ENCODE results near the gene CORO2B.
A peak's percentile ranks its signal among the peaks of the same experiment; 100 is the strongest.

CORO2B gene

DNA sequence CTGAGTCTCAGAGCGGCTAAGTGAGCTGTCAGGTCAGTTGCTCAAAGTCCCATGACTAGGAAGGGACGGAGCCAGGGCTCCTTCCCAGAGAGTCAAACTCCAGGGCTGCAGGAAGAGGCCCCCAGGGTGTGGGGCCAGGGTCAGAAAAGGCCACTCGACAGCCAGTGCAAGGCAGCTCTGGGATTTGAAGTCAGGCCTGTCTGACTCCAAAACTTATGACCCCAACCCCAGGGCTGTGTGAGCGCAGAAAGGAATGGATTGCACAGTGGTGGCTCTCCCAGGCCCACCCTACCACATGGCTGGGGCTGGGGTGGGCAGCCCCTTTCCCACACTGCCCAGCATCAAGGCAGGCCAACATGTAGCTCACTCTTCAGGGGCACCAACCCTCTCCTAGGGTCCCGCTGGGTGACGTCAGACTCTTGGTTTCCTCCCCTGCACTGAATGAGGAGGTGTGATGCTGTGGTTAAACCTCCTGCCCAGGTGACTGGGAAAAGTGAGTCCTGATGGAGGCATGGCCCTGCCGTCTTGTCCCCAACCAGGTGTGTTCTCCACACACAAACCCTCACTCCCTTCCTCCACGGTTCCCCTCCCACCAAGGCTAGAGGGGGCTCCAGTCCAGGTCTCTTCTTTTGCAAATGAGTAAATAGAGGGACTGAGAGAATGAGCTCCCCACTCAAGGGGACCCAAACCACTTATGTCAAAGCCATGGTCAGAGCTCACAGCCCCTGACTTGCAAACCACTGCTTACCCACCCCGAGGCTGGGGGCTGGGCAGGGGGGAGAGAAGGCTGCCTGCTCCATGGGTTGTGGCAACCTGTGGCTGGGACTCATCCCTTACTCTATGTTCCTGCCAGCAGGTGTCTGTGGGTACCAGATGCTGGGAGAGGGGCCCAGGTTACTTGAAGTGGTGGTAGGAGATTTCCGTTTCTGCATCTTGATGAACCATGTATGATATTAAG, 23.8 kb upstream of the CORO2B start:
- DNase-seq (ENCODE audit: low read depth): no peak

DNA sequence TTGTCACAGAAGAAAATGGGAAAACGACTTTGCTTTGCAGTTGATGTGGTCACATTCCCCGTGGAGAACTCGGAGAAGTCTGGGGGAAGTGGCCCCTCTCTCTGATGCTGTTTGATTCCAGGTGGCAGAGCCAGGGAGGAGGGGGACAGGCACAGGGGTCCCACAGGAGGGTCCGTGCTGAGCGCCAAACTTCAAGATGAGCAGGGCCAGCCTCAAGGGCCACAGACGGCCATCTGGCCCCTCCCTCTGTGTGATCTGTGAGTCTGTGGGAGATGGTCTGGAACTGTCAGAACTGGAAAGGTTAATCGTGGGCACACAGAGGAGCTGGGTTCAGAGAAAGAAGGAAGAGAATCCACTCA, 23.1 kb upstream of the CORO2B start:
- no peak for DNase-seq (ENCODE audit: low read depth)

DNA sequence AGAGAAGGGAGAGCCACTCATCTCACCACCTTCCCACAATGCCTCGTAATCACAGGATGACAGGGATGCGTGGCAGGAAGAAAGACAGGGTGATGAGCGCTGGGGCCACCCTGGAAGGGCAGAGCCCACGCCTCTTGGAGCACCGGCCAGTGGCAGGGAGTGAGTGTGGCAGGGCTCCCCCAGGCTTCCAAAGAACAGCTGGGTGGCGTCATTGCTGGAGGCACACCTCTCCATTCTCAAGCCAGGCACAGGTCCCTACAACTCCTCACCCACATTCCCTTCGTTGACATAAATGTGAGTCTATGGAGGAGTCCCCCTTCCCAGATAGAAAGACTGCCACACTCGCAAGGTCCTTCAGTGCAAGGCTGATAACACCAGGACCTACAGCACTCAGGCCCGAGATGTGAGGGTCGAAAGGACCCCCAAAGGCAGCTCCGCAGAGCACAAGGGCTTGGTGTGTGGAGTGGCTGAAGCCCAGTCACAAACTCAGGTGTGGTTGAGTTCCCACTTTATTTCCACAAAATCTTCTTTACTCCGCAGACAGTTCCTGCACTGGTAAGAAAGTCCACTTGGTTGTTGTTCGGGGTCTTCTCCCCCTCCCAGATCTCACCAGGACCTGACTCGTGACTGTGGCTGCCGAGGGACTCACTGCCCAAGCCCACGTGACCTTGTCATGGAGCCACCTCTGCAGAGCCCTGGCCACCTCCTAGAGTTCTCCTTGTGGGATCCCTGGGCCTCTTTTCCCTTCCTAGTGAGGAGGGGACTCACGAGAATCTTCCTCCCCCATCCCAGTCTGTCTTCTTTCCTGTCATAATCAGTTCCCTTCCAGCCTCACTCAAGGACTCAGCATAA, 22.4 kb upstream of the CORO2B start:
- no peak for DNase-seq (ENCODE audit: low read depth)

DNA sequence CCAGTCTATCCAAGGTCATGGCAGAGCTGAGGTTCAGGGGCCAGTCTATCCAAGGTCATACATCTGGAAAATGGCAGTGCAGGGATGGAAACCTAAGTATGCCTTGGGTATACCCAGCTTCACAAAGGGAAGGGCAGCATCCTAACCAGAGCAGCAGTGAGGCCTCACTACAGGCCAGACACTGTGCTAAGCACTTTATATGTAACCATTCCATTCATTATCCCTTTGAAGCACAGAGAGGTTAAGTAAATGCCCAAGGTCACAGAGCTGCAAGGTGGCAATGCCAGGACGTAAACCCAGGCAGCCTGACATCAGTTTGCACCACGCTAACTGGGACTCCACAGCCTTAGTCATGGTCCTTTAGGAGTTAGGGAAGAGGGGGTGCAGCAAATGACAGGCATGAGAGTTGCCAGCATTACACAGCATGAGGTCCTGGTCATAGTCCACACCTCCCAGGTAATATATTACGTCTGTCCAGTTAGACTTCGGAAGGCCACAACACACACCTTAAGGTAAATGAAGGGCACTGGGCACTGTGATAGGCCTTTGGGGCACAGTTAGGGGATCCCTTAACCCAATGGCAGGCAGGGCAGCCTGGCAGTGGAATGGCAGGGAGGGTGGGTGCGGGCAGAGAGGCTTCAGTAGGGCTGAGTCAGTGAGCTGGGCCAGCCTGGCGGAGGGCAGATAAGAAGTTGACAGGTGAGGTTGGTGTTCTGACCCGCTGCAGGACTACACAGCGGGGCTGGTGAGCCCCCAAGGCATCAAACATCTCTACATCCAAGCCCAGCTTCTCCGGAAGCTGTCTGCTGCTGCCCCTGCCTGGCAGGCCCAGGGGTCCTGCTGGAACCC, 21.1 kb upstream of the CORO2B start:
- no peak for DNase-seq (ENCODE audit: low read depth)

DNA sequence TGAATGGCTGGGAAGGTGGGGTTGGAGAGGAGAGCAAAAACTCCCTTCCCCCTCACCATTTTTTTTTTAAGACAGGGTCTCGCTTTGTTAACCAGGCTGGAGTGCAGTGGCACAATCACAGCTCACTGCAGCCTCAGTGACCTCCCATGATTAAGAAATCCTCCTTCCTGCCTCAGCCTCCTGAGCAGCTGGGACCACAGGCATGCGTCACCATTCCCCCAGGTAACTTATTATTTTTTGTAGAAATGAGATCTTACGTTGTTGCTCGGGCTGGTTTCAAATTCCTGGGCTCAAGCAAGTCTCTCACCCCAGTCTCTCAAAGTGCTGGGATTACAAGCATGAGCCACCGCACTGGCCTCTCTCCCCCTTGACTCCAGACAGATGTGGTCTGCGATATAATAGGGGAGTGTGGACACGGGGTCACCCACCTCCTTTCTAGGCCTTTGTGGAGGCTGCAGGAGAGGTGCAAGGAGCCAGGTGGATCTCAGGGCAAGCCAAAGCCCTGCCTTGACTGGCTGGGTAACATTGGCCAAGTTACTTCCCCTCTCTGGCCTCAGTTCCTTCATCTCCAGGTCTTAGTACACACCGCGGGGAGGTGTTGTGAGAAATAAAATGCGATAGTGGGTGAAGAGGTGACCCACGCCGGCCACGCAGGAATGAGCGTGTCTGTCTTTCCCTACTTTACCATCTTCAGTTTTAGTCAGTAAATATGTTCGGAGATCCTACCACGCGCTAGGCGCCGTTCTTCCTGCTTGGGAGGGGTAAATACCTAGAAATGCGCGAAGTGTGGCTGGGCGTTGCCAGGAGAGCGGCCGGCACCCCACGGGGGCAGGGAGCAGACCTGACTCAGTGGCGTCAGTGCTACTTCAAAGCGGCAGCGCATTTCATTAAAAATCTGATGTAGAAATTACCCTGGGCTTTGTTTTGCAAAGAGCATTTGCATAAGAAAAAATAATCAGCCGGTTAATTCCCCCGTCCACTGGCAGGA, 20.2 kb upstream of the CORO2B start:
- no peak for DNase-seq (ENCODE audit: low read depth)

DNA sequence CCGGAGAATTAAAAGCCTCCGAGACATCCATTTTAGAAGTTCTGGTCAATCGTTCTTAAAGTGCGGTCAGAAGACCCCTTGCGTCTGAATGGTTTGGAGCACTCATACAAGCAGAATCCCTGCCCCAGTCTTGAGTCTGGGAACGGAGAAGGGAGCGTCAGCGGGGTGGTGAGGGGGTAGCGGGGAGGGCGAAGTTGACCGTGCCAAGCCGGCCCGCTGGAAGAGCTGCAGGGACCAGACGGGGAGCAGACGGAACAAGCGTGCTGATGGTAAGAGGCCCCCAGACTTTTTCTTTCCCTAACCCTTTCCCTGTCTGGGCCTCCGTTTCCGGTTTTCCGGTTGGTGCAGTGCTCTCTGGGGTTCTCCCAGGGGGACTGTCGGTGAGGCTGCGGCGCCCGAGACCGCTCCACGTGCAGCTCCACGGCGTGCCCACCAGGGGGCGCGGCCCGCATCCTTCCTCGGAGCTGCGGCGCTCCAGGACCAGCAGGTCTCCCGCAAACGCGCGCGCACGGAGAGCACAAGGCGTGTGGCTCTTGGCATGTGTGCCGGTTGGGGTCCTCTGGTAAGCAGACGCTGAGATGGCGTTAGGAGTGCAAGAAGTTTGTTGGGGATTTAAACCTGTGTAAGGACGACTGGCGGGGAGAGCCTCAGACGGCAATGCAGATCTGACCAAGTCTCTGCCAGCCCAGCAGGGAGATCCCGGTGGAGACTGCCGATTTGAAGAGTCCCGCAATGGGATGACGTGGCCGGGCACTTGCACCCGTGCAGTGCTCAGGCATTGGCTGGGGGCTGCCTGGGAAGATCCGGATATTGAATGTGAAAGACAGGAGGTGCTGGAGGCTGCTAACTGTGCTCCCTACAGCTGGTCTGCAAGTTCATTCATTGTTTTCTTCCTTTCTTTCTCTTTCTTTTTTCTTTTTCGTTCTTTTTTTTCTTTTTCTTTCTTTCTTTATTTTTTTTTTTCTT, 19.2 kb upstream of the CORO2B start:
- peak; percentile 56 for DNase-seq (ENCODE audit: low read depth)

DNA sequence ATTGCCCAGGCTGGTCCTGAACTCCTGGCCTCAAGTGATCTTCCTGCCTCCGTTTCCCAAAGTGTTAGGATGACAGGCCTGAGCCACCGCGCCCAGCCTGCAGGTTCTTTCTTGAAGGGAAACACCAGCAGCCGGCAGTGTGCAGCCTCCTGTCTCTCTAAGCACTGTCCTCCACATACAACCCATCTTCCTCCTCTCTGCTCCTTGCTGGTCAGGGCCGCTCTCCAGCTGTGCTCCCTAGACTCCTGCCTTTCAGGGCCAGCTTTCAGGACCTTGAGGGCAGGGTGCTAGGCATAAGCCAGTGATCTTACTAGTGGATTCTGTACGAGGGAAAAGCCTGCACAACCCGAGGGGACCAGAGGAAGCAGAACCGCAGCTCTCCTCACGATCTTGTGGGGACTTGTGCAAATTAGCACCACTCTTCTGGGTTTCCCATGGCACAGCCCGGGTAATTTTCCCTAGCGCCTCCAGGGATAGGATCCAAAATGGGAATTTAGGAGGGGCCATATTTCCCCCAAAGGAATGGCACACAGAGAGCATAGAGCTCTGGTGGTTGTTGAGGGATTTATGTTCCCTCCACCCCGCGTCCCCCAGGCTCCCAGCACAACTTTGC, 18.2 kb upstream of the CORO2B start:
- DNase-seq (ENCODE audit: low read depth): no peak

DNA sequence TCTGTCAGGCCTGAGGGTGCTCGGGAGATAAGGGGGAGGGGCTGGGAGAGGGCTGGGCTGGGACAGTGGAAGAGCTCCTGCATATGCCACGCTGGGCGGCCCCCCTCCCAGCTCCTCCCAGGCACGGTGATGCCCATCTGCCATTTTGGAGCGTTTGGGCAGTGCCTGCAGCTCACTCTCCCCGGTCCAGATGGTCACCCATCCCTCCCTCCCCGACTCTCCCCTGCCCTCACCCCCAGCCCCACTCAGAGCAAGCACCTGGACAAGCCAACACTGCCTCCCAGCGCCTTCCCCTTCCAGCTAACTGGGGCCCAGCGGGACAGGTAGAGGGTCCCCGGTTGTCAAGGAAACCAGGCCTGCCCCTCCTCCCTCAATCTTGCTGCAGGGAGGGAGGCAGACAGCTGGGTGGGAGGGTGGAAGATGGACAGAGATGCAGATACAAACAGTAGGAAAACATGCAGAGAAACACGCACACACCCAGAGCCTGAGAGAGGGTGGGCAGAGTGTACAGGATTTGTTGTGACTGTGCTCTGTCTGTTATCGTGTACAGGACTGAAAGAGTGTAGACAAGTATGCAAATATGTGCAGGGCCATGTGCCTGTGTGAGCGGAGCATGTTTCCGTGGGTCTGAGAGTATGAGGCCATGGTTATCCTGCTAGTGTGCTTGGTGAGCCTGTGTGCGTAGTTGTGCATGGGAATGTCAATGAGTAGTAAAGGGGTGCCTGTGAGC, 17.5 kb upstream of the CORO2B start:
- no peak for DNase-seq (ENCODE audit: low read depth)

DNA sequence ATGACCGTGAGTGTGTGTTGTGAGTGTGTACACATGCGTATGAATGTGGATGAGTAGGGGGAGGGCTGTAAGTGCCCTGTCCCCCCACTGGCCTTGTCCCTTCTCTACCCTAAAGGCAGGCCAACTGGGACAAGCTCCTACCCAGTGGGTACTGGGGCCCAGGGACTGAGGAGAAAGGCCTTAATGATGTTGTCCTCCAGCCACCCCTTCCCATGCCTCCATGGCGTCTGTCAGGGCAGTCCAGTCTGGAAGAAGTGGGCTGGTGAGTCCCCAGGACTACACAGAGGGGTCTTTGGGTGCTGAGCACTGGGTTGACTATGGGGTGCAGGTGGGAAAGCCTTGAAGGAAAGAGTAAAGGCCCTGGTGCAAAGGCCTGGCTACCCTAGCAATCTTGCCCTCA, 16.9 kb upstream of the CORO2B start:
- DNase-seq (ENCODE audit: low read depth): no peak

DNA sequence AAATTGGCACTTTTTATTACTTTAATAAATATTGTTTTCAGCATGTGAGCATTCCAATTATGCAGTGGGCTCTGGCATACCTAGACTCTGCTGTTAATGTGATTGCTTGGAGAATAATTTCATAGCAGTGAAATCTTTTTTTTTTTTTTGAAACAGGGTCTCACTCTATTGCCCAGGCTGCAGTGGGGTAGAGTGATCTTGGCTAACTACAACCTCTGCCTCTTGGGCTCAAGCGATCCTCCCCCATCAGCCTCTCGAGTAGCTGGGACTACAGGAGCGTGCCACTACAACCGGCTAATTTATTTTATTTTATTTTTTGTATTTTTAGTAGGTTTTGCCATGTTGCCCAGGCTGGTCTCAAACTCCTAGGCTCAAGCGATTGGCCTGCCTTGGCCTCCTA, 14.6 kb upstream of the CORO2B start:
- DNase-seq (ENCODE audit: low read depth): no peak

DNA sequence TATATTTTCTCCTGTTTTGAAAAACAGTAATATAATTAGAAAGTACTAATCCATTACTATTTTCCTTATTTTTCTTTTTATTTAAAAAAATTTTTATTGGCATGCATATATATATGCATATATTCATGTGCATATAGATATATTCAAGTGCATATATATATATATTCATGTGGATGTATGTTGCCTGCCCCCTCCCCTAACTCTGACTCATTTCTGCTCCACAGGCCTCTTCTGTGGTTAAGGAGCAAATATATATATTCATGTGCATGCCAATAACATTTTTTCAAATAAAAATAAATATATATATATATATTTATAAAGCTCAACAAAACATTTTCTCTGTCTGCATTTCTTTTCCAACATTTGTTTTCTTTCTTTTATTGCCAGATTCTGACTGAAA, 13.6 kb upstream of the CORO2B start:
- DNase-seq (ENCODE audit: low read depth): no peak

DNA sequence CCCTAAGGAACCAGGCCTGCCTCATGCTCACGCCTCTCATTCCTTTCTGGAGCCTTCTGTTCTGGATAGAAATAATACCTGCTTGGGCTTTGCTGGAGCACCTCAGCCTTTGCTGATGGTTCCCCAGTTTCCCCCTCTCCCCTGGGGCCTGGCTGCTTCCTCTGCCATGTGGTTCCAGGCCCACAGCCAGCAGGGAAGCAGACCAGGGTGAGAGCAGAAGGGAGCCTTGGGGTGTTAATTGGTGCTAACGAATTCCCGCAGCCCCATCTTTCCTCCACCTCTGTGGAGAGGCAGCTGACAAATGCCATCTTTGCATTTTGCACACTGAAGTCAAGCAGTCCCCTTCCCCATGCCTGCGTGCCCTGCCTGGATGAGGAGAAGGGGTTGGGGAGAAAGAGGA, 13.1 kb upstream of the CORO2B start:
- DNase-seq (ENCODE audit: low read depth): no peak

DNA sequence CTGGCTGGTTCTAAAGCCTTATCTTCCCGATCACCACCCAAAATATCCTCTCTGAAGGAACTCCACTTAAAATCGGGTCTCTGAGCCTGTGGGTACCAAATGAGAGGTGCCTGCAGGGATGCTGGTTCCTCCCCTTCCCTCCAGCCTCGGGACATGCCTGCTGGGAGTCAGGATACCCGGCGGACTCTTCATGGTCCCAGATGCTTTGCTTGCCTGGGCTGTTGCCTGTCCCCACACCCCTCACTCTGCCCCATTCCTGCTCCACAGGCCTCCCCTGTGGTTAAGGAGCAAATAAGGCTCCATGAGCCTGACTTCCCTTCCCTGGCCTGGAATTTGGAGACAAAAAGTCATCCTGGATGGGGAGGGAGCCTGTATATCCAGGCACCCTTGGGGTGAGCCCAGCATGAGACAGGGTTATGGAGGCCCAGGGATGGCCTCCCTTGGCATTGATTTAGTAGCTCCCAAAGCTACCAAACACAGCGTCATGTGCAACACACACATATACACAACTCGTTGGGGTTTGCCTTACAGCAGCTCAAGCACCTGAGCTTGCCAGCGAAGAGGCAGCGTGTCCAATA, 12.3 kb upstream of the CORO2B start:
- no peak for DNase-seq (ENCODE audit: low read depth)

DNA sequence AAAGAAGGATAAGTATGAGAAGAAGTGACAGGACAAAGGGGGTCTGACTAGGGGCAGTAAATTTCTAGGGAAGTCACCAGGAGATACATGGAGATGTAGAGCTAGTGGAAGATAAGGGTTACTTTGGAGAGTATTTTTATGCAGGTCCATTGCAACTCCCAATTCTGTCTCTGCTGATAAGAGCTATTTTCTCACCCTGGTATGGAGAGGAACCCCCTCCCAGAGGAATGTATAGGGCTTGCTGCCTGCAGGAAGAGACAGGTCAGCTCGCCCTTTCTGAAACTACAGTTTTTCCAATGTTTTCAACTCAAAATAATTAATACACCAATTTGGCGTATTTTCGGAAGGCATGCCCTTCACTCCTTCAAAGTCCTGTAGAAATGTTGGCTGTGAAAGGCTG, 11.4 kb upstream of the CORO2B start:
- no peak for DNase-seq (ENCODE audit: low read depth)

DNA sequence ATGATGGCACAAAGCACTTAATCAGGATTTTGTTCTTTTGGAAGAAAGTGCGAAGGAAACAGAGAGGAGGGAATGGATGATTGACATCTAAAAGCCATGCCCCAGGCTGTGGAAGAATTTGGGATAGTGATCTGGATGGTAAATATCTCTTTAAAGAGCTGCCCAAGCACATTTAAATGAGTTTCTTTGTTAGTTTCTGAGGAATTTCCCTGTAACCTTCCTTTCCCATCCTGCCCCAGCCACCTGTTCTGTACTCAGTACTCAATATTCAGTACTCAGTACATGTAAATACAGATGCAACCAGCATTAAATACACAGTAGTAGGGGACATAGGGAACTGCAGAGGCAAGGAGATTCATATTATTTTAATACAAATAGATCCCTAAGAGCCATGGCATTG, 7.8 kb upstream of the CORO2B start:
- DNase-seq (ENCODE audit: low read depth): no peak

DNA sequence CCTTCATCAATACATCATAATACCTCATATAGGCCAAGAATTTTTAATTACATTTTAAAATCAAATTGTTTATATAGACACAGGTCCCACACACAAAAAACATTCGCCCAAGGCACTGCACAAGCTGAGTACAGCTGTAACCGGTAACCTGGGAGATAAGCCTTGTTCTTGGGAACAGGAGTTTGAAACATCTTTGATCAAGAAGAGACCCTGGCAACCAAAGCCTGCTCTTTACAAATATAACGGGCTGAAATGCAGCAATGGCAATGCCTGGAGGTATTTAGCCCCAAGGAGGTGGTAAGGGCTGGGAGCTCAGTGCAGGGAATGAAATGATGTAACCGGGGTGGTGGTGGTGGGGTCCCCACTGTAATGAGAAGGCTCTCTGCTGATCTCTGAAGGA, 7.2 kb upstream of the CORO2B start:
- DNase-seq (ENCODE audit: low read depth): no peak

DNA sequence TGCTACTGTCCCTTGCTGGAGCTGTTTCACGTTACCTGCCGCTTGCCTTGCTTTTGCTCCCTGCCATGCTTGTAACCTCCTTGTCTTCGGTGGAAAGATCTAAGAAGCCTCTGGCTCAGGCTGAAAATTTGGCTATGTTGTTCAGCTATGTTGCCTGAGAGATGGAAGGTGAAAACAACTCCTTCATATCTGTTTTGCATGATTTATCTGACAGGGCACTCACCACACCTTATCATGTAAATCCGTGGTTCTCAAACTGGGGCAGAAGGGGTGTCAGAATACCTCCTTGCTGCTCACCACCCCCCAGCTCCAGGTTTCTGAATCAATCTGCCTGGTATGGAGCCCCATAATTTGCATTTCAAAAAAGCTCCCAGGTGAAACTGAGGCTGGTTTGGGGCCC, 6.5 kb upstream of the CORO2B start:
- no peak for DNase-seq (ENCODE audit: low read depth)

DNA sequence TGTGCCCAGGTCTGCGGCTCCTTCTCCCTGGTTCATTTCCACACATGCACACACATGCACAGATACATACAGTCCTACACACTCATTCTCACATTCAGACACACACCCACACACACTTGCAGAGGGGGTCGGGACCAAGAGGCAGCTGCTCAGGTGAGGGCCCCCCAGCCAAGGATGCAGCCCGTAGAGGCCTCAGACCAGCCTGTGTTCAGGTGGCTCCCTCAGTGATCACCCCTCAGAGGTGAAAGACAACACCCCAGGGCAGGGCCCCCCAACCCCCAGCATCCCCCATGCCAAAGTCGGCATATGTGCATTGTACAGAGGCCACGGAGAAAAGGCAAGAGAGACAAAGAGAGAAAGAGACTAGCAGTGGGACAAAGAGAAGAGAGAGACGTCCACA, 5.9 kb upstream of the CORO2B start:
- DNase-seq (ENCODE audit: low read depth): no peak
